Measurements from ENCODE around the gene SBF2. TPM values are rescaled to one million over a fixed set of nuclear protein-coding genes. Genes with fewer than 3 reads are reported as not detected.

The SBF2 gene
- total and polyA plus RNA-seq, 2 of the 13 experiments (the other 11 are each of a cell fraction or from before 2014, with no cell fraction given) = 24.0 to 45.8 TPM

DNA sequence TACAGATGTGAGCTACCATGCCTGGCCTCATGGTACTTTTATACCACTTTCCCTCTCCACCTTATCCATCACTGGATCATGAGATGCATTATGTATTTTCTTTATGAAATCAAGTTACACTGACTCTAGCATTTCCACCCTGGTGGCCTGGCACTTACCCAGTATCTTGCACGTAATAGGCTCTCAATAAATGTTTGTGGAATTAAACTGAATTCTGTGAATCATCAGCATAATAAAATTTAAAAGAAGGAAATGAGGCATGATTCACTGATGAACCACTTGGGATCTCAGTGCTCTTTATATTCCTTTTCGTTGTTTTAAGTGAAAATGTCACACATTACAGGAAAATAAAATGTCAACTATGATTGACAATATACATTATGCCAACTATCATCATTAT, 35.9 kb upstream of the SBF2 start:
- Histone ChIP-seq H3K27ac (ENCODE audit: extremely low read length, insufficient read depth, low read length) (no peak overlapping the region), H3K4me2 (ENCODE audit: low read depth, low read length) (no peak overlapping the region), H2AFZ (ENCODE audit: low read length) (no peak overlapping the region), H3K4me1 (ENCODE audit: insufficient read depth, low read length) (peaks cover 44% of the 10 kb centered on the region), H3K27me3 (ENCODE audit: control insufficient read depth in 1 of 2, insufficient read depth in 2 of 2, low read length in 2 of 2) (no peaks in the 10 kb centered on the region; a peak in 1 of 5 replicates), H4K20me1 (ENCODE audit: insufficient read depth, low read length) (no peaks in the 10 kb centered on the region), H3K36me3 (replicated peaks in 1 of 2; ENCODE audit: control insufficient read depth in 1 of 2, insufficient read depth in 2 of 2, low read length in 2 of 2) (no peaks in the 10 kb centered on the region), H3K9ac (ENCODE audit: insufficient read depth, low read depth, low read length) (no peak overlapping the region), H3K9me3 (ENCODE audit: low read length) (no peaks in the 10 kb centered on the region), H3K4me3 (replicated peaks in 1 of 3; ENCODE audit: insufficient read depth in 1 of 3, low read depth in 2 of 3, low read length in 3 of 3) (no peak overlapping the region), H3K79me2 (ENCODE audit: insufficient read depth, low read length) (no peaks in the 10 kb centered on the region)
- DNase-seq (ENCODE audit: low spot score) (no peak), FAIRE-seq (no peak), ATAC-seq (no peak)
- ChIA-PET CTCF (ENCODE audit: low intra/inter-chr PET ratio, low total read pairs) (no interaction called here), POLR2A (interaction anchor here (1.4 to 6.7 kb wide), 3 partner anchors 21 to 571 kb away, joined by 3 to 118 read pairs (median 3); partner anchors contain the start of gene ADM)
- WGBS (ENCODE audit: low lambda C conversion rate) = 98% methylated on average over 2 of the region's 2 CpGs
- in situ Hi-C loops (cut with HindIII; ENCODE audit: extremely low pct_ligation_motif_present, low pct_unique_long_range_greater_than_20kb) = loop anchor here (10.0 kb wide), 2 partner anchors 475 to 565 kb away; no protein-coding TSS in a partner anchor
- intact Hi-C loops (cut with micrococcal nuclease; ENCODE audit: unreplicated experiment) = no loop called here
- no TSS peak for BruUV-seq (replicated peaks)
- no peak for TF ChIP-seq ERF (CRISPR knock-in tag; IDR thresholded peaks at IDR 0.05)
- no peak for TF ChIP-seq ZNF777 (CRISPR knock-in tag; IDR thresholded peaks at IDR 0.05)
- TF ChIP-seq, protein P1, sequence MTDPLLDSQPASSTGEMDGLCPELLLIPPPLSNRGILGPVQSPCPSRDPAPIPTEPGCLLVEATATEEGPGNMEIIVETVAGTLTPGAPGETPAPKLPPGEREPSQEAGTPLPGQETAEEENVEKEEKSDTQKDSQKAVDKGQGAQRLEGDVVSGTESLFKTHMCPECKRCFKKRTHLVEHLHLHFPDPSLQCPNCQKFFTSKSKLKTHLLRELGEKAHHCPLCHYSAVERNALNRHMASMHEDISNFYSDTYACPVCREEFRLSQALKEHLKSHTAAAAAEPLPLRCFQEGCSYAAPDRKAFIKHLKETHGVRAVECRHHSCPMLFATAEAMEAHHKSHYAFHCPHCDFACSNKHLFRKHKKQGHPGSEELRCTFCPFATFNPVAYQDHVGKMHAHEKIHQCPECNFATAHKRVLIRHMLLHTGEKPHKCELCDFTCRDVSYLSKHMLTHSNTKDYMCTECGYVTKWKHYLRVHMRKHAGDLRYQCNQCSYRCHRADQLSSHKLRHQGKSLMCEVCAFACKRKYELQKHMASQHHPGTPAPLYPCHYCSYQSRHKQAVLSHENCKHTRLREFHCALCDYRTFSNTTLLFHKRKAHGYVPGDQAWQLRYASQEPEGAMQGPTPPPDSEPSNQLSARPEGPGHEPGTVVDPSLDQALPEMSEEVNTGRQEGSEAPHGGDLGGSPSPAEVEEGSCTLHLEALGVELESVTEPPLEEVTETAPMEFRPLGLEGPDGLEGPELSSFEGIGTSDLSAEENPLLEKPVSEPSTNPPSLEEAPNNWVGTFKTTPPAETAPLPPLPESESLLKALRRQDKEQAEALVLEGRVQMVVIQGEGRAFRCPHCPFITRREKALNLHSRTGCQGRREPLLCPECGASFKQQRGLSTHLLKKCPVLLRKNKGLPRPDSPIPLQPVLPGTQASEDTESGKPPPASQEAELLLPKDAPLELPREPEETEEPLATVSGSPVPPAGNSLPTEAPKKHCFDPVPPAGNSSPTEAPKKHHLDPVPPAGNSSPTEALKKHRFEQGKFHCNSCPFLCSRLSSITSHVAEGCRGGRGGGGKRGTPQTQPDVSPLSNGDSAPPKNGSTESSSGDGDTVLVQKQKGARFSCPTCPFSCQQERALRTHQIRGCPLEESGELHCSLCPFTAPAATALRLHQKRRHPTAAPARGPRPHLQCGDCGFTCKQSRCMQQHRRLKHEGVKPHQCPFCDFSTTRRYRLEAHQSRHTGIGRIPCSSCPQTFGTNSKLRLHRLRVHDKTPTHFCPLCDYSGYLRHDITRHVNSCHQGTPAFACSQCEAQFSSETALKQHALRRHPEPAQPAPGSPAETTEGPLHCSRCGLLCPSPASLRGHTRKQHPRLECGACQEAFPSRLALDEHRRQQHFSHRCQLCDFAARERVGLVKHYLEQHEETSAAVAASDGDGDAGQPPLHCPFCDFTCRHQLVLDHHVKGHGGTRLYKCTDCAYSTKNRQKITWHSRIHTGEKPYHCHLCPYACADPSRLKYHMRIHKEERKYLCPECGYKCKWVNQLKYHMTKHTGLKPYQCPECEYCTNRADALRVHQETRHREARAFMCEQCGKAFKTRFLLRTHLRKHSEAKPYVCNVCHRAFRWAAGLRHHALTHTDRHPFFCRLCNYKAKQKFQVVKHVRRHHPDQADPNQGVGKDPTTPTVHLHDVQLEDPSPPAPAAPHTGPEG (CRISPR knock-in tag; IDR thresholded peaks at IDR 0.05) = no peak
- TF ChIP-seq, protein P2, sequence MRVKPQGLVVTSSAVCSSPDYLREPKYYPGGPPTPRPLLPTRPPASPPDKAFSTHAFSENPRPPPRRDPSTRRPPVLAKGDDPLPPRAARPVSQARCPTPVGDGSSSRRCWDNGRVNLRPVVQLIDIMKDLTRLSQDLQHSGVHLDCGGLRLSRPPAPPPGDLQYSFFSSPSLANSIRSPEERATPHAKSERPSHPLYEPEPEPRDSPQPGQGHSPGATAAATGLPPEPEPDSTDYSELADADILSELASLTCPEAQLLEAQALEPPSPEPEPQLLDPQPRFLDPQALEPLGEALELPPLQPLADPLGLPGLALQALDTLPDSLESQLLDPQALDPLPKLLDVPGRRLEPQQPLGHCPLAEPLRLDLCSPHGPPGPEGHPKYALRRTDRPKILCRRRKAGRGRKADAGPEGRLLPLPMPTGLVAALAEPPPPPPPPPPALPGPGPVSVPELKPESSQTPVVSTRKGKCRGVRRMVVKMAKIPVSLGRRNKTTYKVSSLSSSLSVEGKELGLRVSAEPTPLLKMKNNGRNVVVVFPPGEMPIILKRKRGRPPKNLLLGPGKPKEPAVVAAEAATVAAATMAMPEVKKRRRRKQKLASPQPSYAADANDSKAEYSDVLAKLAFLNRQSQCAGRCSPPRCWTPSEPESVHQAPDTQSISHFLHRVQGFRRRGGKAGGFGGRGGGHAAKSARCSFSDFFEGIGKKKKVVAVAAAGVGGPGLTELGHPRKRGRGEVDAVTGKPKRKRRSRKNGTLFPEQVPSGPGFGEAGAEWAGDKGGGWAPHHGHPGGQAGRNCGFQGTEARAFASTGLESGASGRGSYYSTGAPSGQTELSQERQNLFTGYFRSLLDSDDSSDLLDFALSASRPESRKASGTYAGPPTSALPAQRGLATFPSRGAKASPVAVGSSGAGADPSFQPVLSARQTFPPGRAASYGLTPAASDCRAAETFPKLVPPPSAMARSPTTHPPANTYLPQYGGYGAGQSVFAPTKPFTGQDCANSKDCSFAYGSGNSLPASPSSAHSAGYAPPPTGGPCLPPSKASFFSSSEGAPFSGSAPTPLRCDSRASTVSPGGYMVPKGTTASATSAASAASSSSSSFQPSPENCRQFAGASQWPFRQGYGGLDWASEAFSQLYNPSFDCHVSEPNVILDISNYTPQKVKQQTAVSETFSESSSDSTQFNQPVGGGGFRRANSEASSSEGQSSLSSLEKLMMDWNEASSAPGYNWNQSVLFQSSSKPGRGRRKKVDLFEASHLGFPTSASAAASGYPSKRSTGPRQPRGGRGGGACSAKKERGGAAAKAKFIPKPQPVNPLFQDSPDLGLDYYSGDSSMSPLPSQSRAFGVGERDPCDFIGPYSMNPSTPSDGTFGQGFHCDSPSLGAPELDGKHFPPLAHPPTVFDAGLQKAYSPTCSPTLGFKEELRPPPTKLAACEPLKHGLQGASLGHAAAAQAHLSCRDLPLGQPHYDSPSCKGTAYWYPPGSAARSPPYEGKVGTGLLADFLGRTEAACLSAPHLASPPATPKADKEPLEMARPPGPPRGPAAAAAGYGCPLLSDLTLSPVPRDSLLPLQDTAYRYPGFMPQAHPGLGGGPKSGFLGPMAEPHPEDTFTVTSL (CRISPR knock-in tag; IDR thresholded peaks at IDR 0.05; ENCODE audit: borderline replicate concordance) = no peak
- TF ChIP-seq GTF2F1 (IDR thresholded peaks at IDR 0.05; ENCODE audit: low read length) = no peak
- no peak for TF ChIP-seq THAP11 (CRISPR knock-in tag; IDR thresholded peaks at IDR 0.05)
- no peak for TF ChIP-seq ARNTL (CRISPR knock-in tag; IDR thresholded peaks at IDR 0.05)
- no peak for TF ChIP-seq GPN1 (CRISPR knock-in tag; IDR thresholded peaks at IDR 0.05; ENCODE audit: borderline replicate concordance)
- no peak for TF ChIP-seq ZNF670 (CRISPR knock-in tag; IDR thresholded peaks at IDR 0.05; ENCODE audit: borderline replicate concordance)
- TF ChIP-seq, protein P3, sequence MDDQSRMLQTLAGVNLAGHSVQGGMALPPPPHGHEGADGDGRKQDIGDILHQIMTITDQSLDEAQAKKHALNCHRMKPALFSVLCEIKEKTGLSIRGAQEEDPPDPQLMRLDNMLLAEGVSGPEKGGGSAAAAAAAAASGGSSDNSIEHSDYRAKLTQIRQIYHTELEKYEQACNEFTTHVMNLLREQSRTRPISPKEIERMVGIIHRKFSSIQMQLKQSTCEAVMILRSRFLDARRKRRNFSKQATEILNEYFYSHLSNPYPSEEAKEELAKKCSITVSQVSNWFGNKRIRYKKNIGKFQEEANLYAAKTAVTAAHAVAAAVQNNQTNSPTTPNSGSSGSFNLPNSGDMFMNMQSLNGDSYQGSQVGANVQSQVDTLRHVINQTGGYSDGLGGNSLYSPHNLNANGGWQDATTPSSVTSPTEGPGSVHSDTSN (CRISPR knock-in tag; IDR thresholded peaks at IDR 0.05; ENCODE audit: borderline replicate concordance) = no peak
- TF ChIP-seq PAWR (CRISPR knock-in tag; IDR thresholded peaks at IDR 0.05; ENCODE audit: borderline replicate concordance) = no peak
- no peak for TF ChIP-seq ZNF143 (CRISPR knock-in tag; IDR thresholded peaks at IDR 0.05)
- no peak for TF ChIP-seq ZNF180 (CRISPR knock-in tag; IDR thresholded peaks at IDR 0.05; ENCODE audit: borderline replicate concordance, low read depth)
